SK-N-SH treated with all-trans-retinoic acid at 6 μM for 48 hours (cell line): ENCODE measurements around the gene AMACR.
A peak's percentile ranks its signal among the peaks of the same experiment; 100 is the strongest.

Experiments
- ATAC-seq: fragments of 200-7000 bp; cut with Tn5 transposase; 3 replicates; pipeline ENCODE4 v1.9.1; 2020; ENCODE audit warnings: mild to moderate bottlenecking, moderate library complexity
- ARNTL ChIP-seq: fragments of 450-650 bp; formaldehyde crosslinking; IDR thresholded peaks from 2 replicates; pipeline ENCODE4 v1.5.0; 2020; ENCODE audit warnings: low read depth, mild to moderate bottlenecking, moderate library complexity, borderline replicate concordance
- BACH2 ChIP-seq: fragments of 250-450 bp; sonication (Bioruptor Pico); IDR thresholded peaks from 2 replicates; pipeline ENCODE4 v1.9.0; 2021; ENCODE audit warnings: mild to moderate bottlenecking, borderline replicate concordance
- CREB5 ChIP-seq: fragments of 250-450 bp; sonication (Bioruptor Pico); IDR thresholded peaks from 2 replicates; pipeline ENCODE4 v1.5.1; 2020; ENCODE audit warnings: low read depth, mild to moderate bottlenecking, moderate library complexity
- CSDC2 ChIP-seq: fragments of 250-450 bp; sonication (Bioruptor Pico); IDR thresholded peaks from 2 replicates; pipeline ENCODE4 v1.5.0; 2020; ENCODE audit warnings: mild to moderate bottlenecking, moderate library complexity
- CSRNP3 ChIP-seq: fragments of 250-450 bp; sonication (Bioruptor Pico); IDR thresholded peaks from 2 replicates; pipeline ENCODE4 v1.5.1; 2021; ENCODE audit warnings: mild to moderate bottlenecking, moderate library complexity
- ESRRG ChIP-seq: fragments of 250-450 bp; sonication (Bioruptor Pico); IDR thresholded peaks from 2 replicates; pipeline ENCODE4 v1.6.1; 2021; ENCODE audit warnings: mild to moderate bottlenecking
- GLIS3 ChIP-seq: fragments of 250-450 bp; sonication (Bioruptor Pico); IDR thresholded peaks from 2 replicates; pipeline ENCODE4 v1.5.0; 2020; ENCODE audit warnings: mild to moderate bottlenecking, moderate library complexity
- ISL1 ChIP-seq: fragments of 250-450 bp; sonication (Bioruptor Pico); IDR thresholded peaks from 2 replicates; pipeline ENCODE4 v2.1.2; 2022; ENCODE audit warnings: mild to moderate bottlenecking, moderate library complexity
- OSR1 ChIP-seq: fragments of 250-450 bp; sonication (Bioruptor Pico); IDR thresholded peaks from 2 replicates; pipeline ENCODE4 v1.8.0; 2022; ENCODE audit warnings: moderate library complexity, mild to moderate bottlenecking, inconsistent platforms
- PPARA ChIP-seq: fragments of 250-450 bp; sonication (Bioruptor Pico); IDR thresholded peaks from 2 replicates; pipeline ENCODE4 v1.5.0; 2020; ENCODE audit warnings: mild to moderate bottlenecking, borderline replicate concordance
- RARB ChIP-seq: fragments of 250-450 bp; sonication (Bioruptor Pico); IDR thresholded peaks from 2 replicates; pipeline ENCODE4 v1.8.0; 2021; ENCODE audit warnings: mild to moderate bottlenecking, moderate library complexity
- SNAI2 ChIP-seq: fragments of 250-450 bp; sonication (Bioruptor Pico); IDR thresholded peaks from 2 replicates; pipeline ENCODE4 v1.5.0; 2020; ENCODE audit warnings: mild to moderate bottlenecking, moderate library complexity
- TCF4 ChIP-seq: fragments of 250-450 bp; sonication (Bioruptor Pico); IDR thresholded peaks from 2 replicates; pipeline ENCODE4 v1.8.0; 2021; ENCODE audit warnings: mild to moderate bottlenecking, moderate library complexity, borderline replicate concordance
- TOX ChIP-seq: fragments of 250-450 bp; sonication (Bioruptor Pico); IDR thresholded peaks from 2 replicates; pipeline ENCODE4 v1.8.0; 2021; ENCODE audit warnings: mild to moderate bottlenecking, moderate library complexity, borderline replicate concordance
- ZC3H10 ChIP-seq: fragments of 250-450 bp; sonication (Bioruptor Pico); IDR thresholded peaks from 2 replicates; pipeline ENCODE4 v1.5.1; 2021; ENCODE audit warnings: mild to moderate bottlenecking, moderate library complexity
- ZFP3 ChIP-seq: fragments of 250-450 bp; sonication (Bioruptor Pico); IDR thresholded peaks from 2 replicates; pipeline ENCODE4 v1.5.0; 2020; ENCODE audit warnings: mild to moderate bottlenecking, moderate library complexity
- ZNF565 ChIP-seq: fragments of 450-650 bp; formaldehyde crosslinking; conservative IDR thresholded peaks from 2 replicates; pipeline ENCODE4 v1.5.0; 2020; ENCODE audit warnings: low read depth, mild to moderate bottlenecking, moderate library complexity
- ZNF70 ChIP-seq: fragments of 450-650 bp; formaldehyde crosslinking; IDR thresholded peaks from 2 replicates; pipeline ENCODE4 v1.5.0; 2020; ENCODE audit warnings: mild to moderate bottlenecking, moderate library complexity
- ZNF8 ChIP-seq: fragments of 450-650 bp; formaldehyde crosslinking; IDR thresholded peaks from 2 replicates; pipeline ENCODE4 v1.5.0; 2020; ENCODE audit warnings: mild to moderate bottlenecking, moderate library complexity
- TF ChIP-seq, protein P1 (sequence below): fragments of 250-450 bp; sonication (Bioruptor Pico); IDR thresholded peaks from 2 replicates; pipeline ENCODE4 v1.5.0; 2020; ENCODE audit warnings: mild to moderate bottlenecking, moderate library complexity
- TF ChIP-seq, protein P2 (sequence below): fragments of 250-450 bp; sonication (Bioruptor Pico); IDR thresholded peaks from 2 replicates; pipeline ENCODE4 v1.8.0; 2021; ENCODE audit warnings: low read depth, mild to moderate bottlenecking, moderate library complexity, borderline replicate concordance
- TF ChIP-seq, protein P3 (sequence below): fragments of 250-450 bp; sonication (Bioruptor Pico); IDR thresholded peaks from 2 replicates; pipeline ENCODE4 v1.8.0; 2020; ENCODE audit warnings: mild to moderate bottlenecking, moderate library complexity, borderline replicate concordance

Gene AMACR

GRCh38 chr5:33997331-33997983 lies 10.4 kb downstream of the AMACR start:
- ATAC-seq, result peak; percentile 94
- TF ChIP-seq CSRNP3 (CRISPR knock-in tag), result no peak
- no peak for TF ChIP-seq RARB (CRISPR knock-in tag)
- no peak for TF ChIP-seq ZNF8 (CRISPR knock-in tag)
- TF ChIP-seq PPARA, result no peak
- TF ChIP-seq GLIS3 (CRISPR knock-in tag), result no peak
- no peak for TF ChIP-seq TOX (CRISPR knock-in tag)
- no peak for TF ChIP-seq BACH2
- no peak for TF ChIP-seq TCF4 (CRISPR knock-in tag)
- TF ChIP-seq ISL1 (CRISPR knock-in tag), result no peak
- no peak for TF ChIP-seq OSR1 (CRISPR knock-in tag)
- TF ChIP-seq ARNTL, result no peak

- no peak for ATAC-seq
- TF ChIP-seq TCF4 (CRISPR knock-in tag) (no peak), ISL1 (CRISPR knock-in tag) (no peak), PPARA (no peak), CSDC2 (no peak), ARNTL (no peak), ZNF565 (CRISPR knock-in tag) (no peak), ZNF70 (CRISPR knock-in tag) (no peak), BACH2 (no peak), SNAI2 (CRISPR knock-in tag) (no peak), ZFP3 (CRISPR knock-in tag) (no peak), ESRRG (CRISPR knock-in tag) (no peak), CREB5 (CRISPR knock-in tag) (no peak), ZNF8 (CRISPR knock-in tag) (no peak), OSR1 (CRISPR knock-in tag) (no peak), ZC3H10 (CRISPR knock-in tag) (no peak)
- TF ChIP-seq, protein P1, sequence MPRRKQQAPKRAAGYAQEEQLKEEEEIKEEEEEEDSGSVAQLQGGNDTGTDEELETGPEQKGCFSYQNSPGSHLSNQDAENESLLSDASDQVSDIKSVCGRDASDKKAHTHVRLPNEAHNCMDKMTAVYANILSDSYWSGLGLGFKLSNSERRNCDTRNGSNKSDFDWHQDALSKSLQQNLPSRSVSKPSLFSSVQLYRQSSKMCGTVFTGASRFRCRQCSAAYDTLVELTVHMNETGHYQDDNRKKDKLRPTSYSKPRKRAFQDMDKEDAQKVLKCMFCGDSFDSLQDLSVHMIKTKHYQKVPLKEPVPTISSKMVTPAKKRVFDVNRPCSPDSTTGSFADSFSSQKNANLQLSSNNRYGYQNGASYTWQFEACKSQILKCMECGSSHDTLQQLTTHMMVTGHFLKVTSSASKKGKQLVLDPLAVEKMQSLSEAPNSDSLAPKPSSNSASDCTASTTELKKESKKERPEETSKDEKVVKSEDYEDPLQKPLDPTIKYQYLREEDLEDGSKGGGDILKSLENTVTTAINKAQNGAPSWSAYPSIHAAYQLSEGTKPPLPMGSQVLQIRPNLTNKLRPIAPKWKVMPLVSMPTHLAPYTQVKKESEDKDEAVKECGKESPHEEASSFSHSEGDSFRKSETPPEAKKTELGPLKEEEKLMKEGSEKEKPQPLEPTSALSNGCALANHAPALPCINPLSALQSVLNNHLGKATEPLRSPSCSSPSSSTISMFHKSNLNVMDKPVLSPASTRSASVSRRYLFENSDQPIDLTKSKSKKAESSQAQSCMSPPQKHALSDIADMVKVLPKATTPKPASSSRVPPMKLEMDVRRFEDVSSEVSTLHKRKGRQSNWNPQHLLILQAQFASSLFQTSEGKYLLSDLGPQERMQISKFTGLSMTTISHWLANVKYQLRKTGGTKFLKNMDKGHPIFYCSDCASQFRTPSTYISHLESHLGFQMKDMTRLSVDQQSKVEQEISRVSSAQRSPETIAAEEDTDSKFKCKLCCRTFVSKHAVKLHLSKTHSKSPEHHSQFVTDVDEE, result no peak
- TF ChIP-seq, protein P2, sequence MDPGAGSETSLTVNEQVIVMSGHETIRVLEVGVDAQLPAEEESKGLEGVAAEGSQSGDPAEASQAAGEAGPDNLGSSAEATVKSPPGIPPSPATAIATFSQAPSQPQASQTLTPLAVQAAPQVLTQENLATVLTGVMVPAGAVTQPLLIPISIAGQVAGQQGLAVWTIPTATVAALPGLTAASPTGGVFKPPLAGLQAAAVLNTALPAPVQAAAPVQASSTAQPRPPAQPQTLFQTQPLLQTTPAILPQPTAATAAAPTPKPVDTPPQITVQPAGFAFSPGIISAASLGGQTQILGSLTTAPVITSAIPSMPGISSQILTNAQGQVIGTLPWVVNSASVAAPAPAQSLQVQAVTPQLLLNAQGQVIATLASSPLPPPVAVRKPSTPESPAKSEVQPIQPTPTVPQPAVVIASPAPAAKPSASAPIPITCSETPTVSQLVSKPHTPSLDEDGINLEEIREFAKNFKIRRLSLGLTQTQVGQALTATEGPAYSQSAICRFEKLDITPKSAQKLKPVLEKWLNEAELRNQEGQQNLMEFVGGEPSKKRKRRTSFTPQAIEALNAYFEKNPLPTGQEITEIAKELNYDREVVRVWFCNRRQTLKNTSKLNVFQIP (CRISPR knock-in tag), result no peak
- TF ChIP-seq, protein P3, sequence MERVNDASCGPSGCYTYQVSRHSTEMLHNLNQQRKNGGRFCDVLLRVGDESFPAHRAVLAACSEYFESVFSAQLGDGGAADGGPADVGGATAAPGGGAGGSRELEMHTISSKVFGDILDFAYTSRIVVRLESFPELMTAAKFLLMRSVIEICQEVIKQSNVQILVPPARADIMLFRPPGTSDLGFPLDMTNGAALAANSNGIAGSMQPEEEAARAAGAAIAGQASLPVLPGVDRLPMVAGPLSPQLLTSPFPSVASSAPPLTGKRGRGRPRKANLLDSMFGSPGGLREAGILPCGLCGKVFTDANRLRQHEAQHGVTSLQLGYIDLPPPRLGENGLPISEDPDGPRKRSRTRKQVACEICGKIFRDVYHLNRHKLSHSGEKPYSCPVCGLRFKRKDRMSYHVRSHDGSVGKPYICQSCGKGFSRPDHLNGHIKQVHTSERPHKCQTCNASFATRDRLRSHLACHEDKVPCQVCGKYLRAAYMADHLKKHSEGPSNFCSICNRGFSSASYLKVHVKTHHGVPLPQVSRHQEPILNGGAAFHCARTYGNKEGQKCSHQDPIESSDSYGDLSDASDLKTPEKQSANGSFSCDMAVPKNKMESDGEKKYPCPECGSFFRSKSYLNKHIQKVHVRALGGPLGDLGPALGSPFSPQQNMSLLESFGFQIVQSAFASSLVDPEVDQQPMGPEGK (CRISPR knock-in tag), result no peak
Observed at GRCh38 chr5:33995865-33996264, 12.0 kb downstream of the AMACR start.

DNA sequence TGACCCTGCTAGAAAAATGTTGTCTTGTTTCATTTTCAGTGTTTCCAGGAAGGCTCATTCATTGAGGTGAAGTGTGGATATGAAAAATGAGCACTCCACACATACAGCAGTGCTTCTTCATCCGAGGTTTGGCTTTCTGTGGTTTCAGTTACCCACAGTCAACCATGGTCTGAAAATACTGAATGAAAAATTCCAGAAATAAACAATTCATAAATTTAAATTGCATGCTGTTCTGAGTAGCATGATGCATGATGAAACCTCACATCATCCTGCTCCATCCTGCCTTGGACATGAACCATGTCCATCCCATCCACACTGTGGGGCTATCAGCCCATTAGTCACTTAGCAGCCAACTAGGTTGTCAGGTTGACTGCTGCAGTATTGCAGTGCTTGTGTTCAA lies 13.0 kb downstream of the AMACR start:
- peak; percentile 47; the same call in 2 of the 3 replicates for ATAC-seq
- TF ChIP-seq, protein P3 (CRISPR knock-in tag), result no peak
- TF ChIP-seq, protein P1, result no peak
- TF ChIP-seq SNAI2 (CRISPR knock-in tag) (no peak), ZNF70 (CRISPR knock-in tag) (no peak), ESRRG (CRISPR knock-in tag) (no peak), CREB5 (CRISPR knock-in tag) (no peak)
